Measurements from ENCODE around the gene ASXL2.

DNA sequence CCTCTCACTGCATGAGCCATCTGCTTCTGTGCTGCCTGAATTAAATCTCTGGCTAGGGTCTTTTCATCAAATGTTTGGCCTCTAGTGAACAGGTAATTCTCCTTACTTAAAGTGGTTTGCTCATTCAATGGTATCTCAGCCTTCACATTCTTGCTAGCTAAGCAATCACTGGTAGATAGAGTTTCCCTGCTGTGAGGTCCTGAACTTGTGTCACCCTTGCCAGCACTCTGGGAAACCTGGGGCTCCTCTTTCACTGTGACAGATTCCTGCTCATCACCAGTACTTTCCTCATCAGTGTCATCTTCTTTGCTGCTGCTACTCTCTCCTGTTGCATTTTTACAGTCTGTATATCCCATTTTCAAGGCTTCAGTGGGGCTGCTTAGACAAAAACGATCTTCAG lies 135.8 kb downstream of the ASXL2 start:
- TF ChIP-seq, protein P1, sequence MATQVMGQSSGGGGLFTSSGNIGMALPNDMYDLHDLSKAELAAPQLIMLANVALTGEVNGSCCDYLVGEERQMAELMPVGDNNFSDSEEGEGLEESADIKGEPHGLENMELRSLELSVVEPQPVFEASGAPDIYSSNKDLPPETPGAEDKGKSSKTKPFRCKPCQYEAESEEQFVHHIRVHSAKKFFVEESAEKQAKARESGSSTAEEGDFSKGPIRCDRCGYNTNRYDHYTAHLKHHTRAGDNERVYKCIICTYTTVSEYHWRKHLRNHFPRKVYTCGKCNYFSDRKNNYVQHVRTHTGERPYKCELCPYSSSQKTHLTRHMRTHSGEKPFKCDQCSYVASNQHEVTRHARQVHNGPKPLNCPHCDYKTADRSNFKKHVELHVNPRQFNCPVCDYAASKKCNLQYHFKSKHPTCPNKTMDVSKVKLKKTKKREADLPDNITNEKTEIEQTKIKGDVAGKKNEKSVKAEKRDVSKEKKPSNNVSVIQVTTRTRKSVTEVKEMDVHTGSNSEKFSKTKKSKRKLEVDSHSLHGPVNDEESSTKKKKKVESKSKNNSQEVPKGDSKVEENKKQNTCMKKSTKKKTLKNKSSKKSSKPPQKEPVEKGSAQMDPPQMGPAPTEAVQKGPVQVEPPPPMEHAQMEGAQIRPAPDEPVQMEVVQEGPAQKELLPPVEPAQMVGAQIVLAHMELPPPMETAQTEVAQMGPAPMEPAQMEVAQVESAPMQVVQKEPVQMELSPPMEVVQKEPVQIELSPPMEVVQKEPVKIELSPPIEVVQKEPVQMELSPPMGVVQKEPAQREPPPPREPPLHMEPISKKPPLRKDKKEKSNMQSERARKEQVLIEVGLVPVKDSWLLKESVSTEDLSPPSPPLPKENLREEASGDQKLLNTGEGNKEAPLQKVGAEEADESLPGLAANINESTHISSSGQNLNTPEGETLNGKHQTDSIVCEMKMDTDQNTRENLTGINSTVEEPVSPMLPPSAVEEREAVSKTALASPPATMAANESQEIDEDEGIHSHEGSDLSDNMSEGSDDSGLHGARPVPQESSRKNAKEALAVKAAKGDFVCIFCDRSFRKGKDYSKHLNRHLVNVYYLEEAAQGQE (IDR thresholded peaks at IDR 0.05; ENCODE audit: low read depth): no peak
- TF ChIP-seq YY1 (IDR thresholded peaks at IDR 0.05; ENCODE audit: low read depth) (no peak), TAF1 (IDR thresholded peaks at IDR 0.05; ENCODE audit: low read depth) (no peak), CEBPB (IDR thresholded peaks at IDR 0.05) (no peak)
- TF ChIP-seq, protein P2, sequence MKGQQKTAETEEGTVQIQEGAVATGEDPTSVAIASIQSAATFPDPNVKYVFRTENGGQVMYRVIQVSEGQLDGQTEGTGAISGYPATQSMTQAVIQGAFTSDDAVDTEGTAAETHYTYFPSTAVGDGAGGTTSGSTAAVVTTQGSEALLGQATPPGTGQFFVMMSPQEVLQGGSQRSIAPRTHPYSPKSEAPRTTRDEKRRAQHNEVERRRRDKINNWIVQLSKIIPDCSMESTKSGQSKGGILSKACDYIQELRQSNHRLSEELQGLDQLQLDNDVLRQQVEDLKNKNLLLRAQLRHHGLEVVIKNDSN (IDR thresholded peaks at IDR 0.05): no peak
- TF ChIP-seq, protein P3, sequence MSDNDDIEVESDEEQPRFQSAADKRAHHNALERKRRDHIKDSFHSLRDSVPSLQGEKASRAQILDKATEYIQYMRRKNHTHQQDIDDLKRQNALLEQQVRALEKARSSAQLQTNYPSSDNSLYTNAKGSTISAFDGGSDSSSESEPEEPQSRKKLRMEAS (IDR thresholded peaks at IDR 0.05): no peak
